ENCODE data around the gene ALDH3B2.
"Not testable (repeated sequence)": the region's sequence is repeated elsewhere in the genome, so short reads cannot be mapped to it uniquely, and the experiment has no call there.

GRCh38 chr11:67723036-67723435 is 48.6 kb upstream of the ALDH3B2 start:
- TF ChIP-seq ATF3 (IDR thresholded peaks at IDR 0.05); CTCF (IDR thresholded peaks at IDR 0.05 in 2 of 3, conservative IDR thresholded peaks at IDR 0.05 in 1 of 3; ENCODE audit: borderline replicate concordance in 1 of 3, insufficient read depth in 1 of 3, low read depth in 2 of 3, low read length in 2 of 3); TCF7L2 (IDR thresholded peaks at IDR 0.05; ENCODE audit: borderline replicate concordance, extremely low read depth, insufficient read depth, insufficient read length); REST (IDR thresholded peaks at IDR 0.05; ENCODE audit: low read depth); EZH2 (IDR thresholded peaks at IDR 0.05); ELF1 (IDR thresholded peaks at IDR 0.05; ENCODE audit: borderline replicate concordance, low read depth); FOSL1 (IDR thresholded peaks at IDR 0.05; ENCODE audit: low read depth); EGR1 (IDR thresholded peaks at IDR 0.05; ENCODE audit: low read depth); ZFX (IDR thresholded peaks at IDR 0.05); YY1 (IDR thresholded peaks at IDR 0.05; ENCODE audit: extremely low read depth, insufficient replicate concordance, low read depth, low read length); POLR2AphosphoS5 (IDR thresholded peaks at IDR 0.05; ENCODE audit: low read depth, low read length); POLR2A (IDR thresholded peaks at IDR 0.05; ENCODE audit: borderline replicate concordance, extremely low read depth, insufficient read depth, insufficient read length); RAD21 (IDR thresholded peaks at IDR 0.05; ENCODE audit: low read depth): not testable (repeated sequence)

All from HCT116 (cell line).